WTC11 (cell line): ENCODE data around the gene FRMD5. TPM values are rescaled to one million over a fixed set of nuclear protein-coding genes. Genes with fewer than 3 reads are reported as not detected.

Experiments used
- ATAC-seq: fragments of 200-7000 bp; cut with Tn5 transposase; 2 replicates; pipeline ENCODE4 v1.10.0; 2021; ENCODE audit warnings: mild to moderate bottlenecking, moderate library complexity
- CTCF ChIA-PET: fragments of 300-600 bp; sonication (Branson Sonifier 250); formaldehyde crosslinking; loops from one replicate; lab custom pipeline; 2021; ENCODE audit warnings: antibody characterized with exemption; lab: Charles Lee
- POLR2A ChIA-PET: fragments of 350-600 bp; sonication (Branson Sonifier 250); formaldehyde crosslinking; loops from one replicate; lab custom pipeline; 2021; ENCODE audit warnings: antibody characterized with exemption; lab: Charles Lee
- DNase-seq: peaks from one replicate; pipeline ENCODE4 v3.0.0; 2021; ENCODE audit warnings: low spot score
- H3K27ac Mint-ChIP-seq: 2 replicates; pipeline ENCODE4 v1.8.0; 2021; ENCODE audit warnings: mixed read lengths
- H3K27me3 Mint-ChIP-seq: 2 replicates; pipeline ENCODE4 v1.8.0; 2021; ENCODE audit warnings: low read depth, mild to moderate bottlenecking, moderate library complexity, mixed read lengths
- H3K36me3 Mint-ChIP-seq: 2 replicates; pipeline ENCODE4 v1.8.0; 2021; ENCODE audit warnings: mixed read lengths
- H3K4me1 Mint-ChIP-seq: 2 replicates; pipeline ENCODE4 v1.8.0; 2022; ENCODE audit warnings: mixed read lengths
- H3K4me3 Mint-ChIP-seq: 2 replicates; pipeline ENCODE4 v1.8.0; 2021; ENCODE audit warnings: mild to moderate bottlenecking, moderate library complexity, mixed read lengths
- H3K9me3 Mint-ChIP-seq: 2 replicates; pipeline ENCODE4 v1.8.0; 2021; ENCODE audit warnings: mixed read lengths
- ATF1 ChIP-seq: sonication (generic); formaldehyde crosslinking; IDR thresholded peaks from 2 replicates; pipeline ENCODE4 v1.8.1; 2023; ENCODE audit warnings: mild to moderate bottlenecking, moderate library complexity, missing genetic modification reagents
- ESRRA ChIP-seq: sonication (generic); formaldehyde crosslinking; IDR thresholded peaks from 2 replicates; pipeline ENCODE4 v1.8.1; 2022; ENCODE audit warnings: mild to moderate bottlenecking, missing genetic modification reagents, borderline replicate concordance
- FOXK1 ChIP-seq: sonication (generic); formaldehyde crosslinking; IDR thresholded peaks from 2 replicates; pipeline ENCODE4 v1.8.0; 2022; ENCODE audit warnings: mild to moderate bottlenecking, moderate library complexity, missing genetic modification reagents
- HMGXB4 ChIP-seq: sonication (generic); formaldehyde crosslinking; IDR thresholded peaks from 2 replicates; pipeline ENCODE4 v1.8.1; 2023; ENCODE audit warnings: mild to moderate bottlenecking, moderate library complexity, missing genetic modification reagents
- IRF1 ChIP-seq: sonication (generic); formaldehyde crosslinking; IDR thresholded peaks from 2 replicates; pipeline ENCODE4 v1.8.0; 2023; ENCODE audit warnings: missing genetic modification reagents
- IRF2 ChIP-seq: sonication (generic); formaldehyde crosslinking; IDR thresholded peaks from 2 replicates; pipeline ENCODE4 v1.8.0; 2022; ENCODE audit warnings: low read depth, missing genetic modification reagents, borderline replicate concordance
- JAZF1 ChIP-seq: fragments of 250-450 bp; sonication (Bioruptor Pico); IDR thresholded peaks from 2 replicates; pipeline ENCODE4 v1.9.0; 2021; ENCODE audit warnings: moderate library complexity, mild to moderate bottlenecking, inconsistent platforms
- MAX ChIP-seq: sonication (generic); formaldehyde crosslinking; IDR thresholded peaks from 2 replicates; pipeline ENCODE4 v1.8.0; 2022; ENCODE audit warnings: mild to moderate bottlenecking, missing genetic modification reagents
- NR2C2 ChIP-seq: sonication (generic); formaldehyde crosslinking; IDR thresholded peaks from 2 replicates; pipeline ENCODE4 v1.8.0; 2022; ENCODE audit warnings: mild to moderate bottlenecking, missing genetic modification reagents
- PRDM15 ChIP-seq: sonication (generic); formaldehyde crosslinking; IDR thresholded peaks from 2 replicates; pipeline ENCODE4 v1.8.0; 2022; ENCODE audit warnings: missing genetic modification reagents
- PREB ChIP-seq: sonication (generic); formaldehyde crosslinking; IDR thresholded peaks from 2 replicates; pipeline ENCODE4 v1.8.1; 2022; ENCODE audit warnings: mild to moderate bottlenecking, missing genetic modification reagents, moderate library complexity, borderline replicate concordance
- PRRX2 ChIP-seq: fragments of 250-450 bp; sonication (Bioruptor Pico); IDR thresholded peaks from 2 replicates; pipeline ENCODE4 v1.8.0; 2021; ENCODE audit warnings: mild to moderate bottlenecking
- TEAD4 ChIP-seq: sonication (generic); formaldehyde crosslinking; IDR thresholded peaks from 2 replicates; pipeline ENCODE4 v1.8.0; 2022; ENCODE audit warnings: mild to moderate bottlenecking, missing genetic modification reagents
- ZBTB21 ChIP-seq: sonication (generic); formaldehyde crosslinking; IDR thresholded peaks from 2 replicates; pipeline ENCODE4 v1.8.1; 2023; ENCODE audit warnings: mild to moderate bottlenecking, missing genetic modification reagents, borderline replicate concordance
- ZNF232 ChIP-seq: sonication (generic); formaldehyde crosslinking; IDR thresholded peaks from 2 replicates; pipeline ENCODE4 v1.8.0; 2022; ENCODE audit warnings: mild to moderate bottlenecking, missing genetic modification reagents
- ZNF425 ChIP-seq: fragments of 250-450 bp; sonication (Bioruptor Pico); conservative IDR thresholded peaks from 2 replicates; pipeline ENCODE4 v1.9.0; 2021; ENCODE audit warnings: mild to moderate bottlenecking
- ZNF532 ChIP-seq: fragments of 250-450 bp; sonication (Bioruptor Pico); IDR thresholded peaks from 2 replicates; pipeline ENCODE4 v1.9.0; 2021; ENCODE audit warnings: mild to moderate bottlenecking, borderline replicate concordance
- total RNA-seq: library from RNA; stranded (reverse); gene quantifications from 3 replicates; pipeline ENCODE4 v1.2.3, GENCODE V29; 2021

The FRMD5 gene
- total RNA-seq, 1 experiment from 2014 or later, result 14.1 TPM

GRCh38 chr15:43966646-43967045, 228.4 kb downstream of the FRMD5 start (continued):
- TF ChIP-seq HMGXB4 (CRISPR knock-in tag) (no peak), ZNF425 (CRISPR knock-in tag) (no peak)

GRCh38 chr15:43958861-43959330, 236.2 kb downstream of the FRMD5 start:
- no peaks in the 10 kb centered on the region for H3K9me3 Mint-ChIP-seq
- no peaks in the 10 kb centered on the region for H3K27me3 Mint-ChIP-seq
- ChIA-PET POLR2A (no interaction called here), CTCF (interaction anchor here (0.6 to 0.7 kb wide), 4 partner anchors 19 to 554 kb away, joined by 3 to 5 read pairs (median 4); no protein-coding TSS in a partner anchor)
- no peak overlapping the region for H3K4me3 Mint-ChIP-seq
- H3K27ac Mint-ChIP-seq, result peak overlapping the region; percentile 28
- ATAC-seq (peak; percentile 38; the same call in 1 of the 2 replicates), DNase-seq (no peak)
- peaks cover 19% of the 10 kb centered on the region for H3K4me1 Mint-ChIP-seq
- H3K36me3 Mint-ChIP-seq, result no peaks in the 10 kb centered on the region
- TF ChIP-seq FOXK1 (CRISPR knock-in tag) (no peak), ATF1 (CRISPR knock-in tag) (no peak), NR2C2 (no peak), MAX (CRISPR knock-in tag) (no peak), PRRX2 (no peak), TEAD4 (CRISPR knock-in tag) (no peak), IRF1 (CRISPR knock-in tag) (no peak), JAZF1 (CRISPR knock-in tag) (no peak), PRDM15 (CRISPR knock-in tag) (no peak), ESRRA (CRISPR knock-in tag) (no peak), ZNF532 (CRISPR knock-in tag) (no peak), PREB (no peak), IRF2 (no peak), ZNF425 (CRISPR knock-in tag) (no peak), ZBTB21 (no peak), ZNF232 (CRISPR knock-in tag) (no peak)
